WI38 (cell line): ENCODE data around the gene ARX.

Experiments
- H3K4me3 ChIP-seq: 2 replicates; pipeline ENCODE4 v1.5.1; 2011; ENCODE audit warnings: low read depth, mild to moderate bottlenecking, control low read depth, low read length
- CTCF ChIP-seq: IDR thresholded peaks from 2 replicates; pipeline ENCODE4 v1.5.1; 2012; ENCODE audit warnings: low read depth, mild to moderate bottlenecking, control low read depth, low read length

The ARX gene

GRCh38 chrX:24982306-24982965 is 33.3 kb downstream of the ARX start:
- TF ChIP-seq CTCF, result no peak
- H3K4me3 ChIP-seq, result no peak overlapping the region

GRCh38 chrX:24981030-24981429 is 34.7 kb downstream of the ARX start:
- TF ChIP-seq CTCF, result no peak
- H3K4me3 ChIP-seq, result no peak overlapping the region

GRCh38 chrX:24979081-24979480 is 36.7 kb downstream of the ARX start:
- TF ChIP-seq CTCF, result no peak
- no peak overlapping the region for H3K4me3 ChIP-seq

GRCh38 chrX:24969812-24970211 is 46.0 kb downstream of the ARX start:
- TF ChIP-seq CTCF, result no peak
- H3K4me3 ChIP-seq, result no peak overlapping the region

- no peak for TF ChIP-seq CTCF
- no peak overlapping the region for H3K4me3 ChIP-seq
These were observed 50.4 kb downstream of the ARX start for GRCh38 chrX:24965372-24965771.

GRCh38 chrX:24963823-24964222 is 51.9 kb downstream of the ARX start:
- H3K4me3 ChIP-seq, result no peak overlapping the region
- no peak for TF ChIP-seq CTCF

GRCh38 chrX:24961809-24962208 is 54.0 kb downstream of the ARX start:
- no peak for TF ChIP-seq CTCF
- H3K4me3 ChIP-seq, result no peak overlapping the region
